HG02678 (cell line): ENCODE data around the gene SLC25A42.

Source experiments
- ATAC-seq: cut with Tn5 transposase; IDR thresholded peaks from one replicate; pipeline ENCODE4 v1.9.1; 2021; ENCODE audit warnings: mild to moderate bottlenecking, moderate library complexity; ENCODE audit not compliant: unreplicated experiment

The SLC25A42 gene

GRCh38 chr19:19157808-19158207, 94.0 kb downstream of the SLC25A42 start:
- no peak for ATAC-seq

GRCh38 chr19:19159534-19159933, 95.7 kb downstream of the SLC25A42 start:
- no peak for ATAC-seq

- no peak for ATAC-seq
Measured at GRCh38 chr19:19160461-19161035, 96.8 kb downstream of the SLC25A42 start.

GRCh38 chr19:19162495-19162894, 98.7 kb downstream of the SLC25A42 start:
- ATAC-seq, result no peak
